Keratinocyte (primary cell): Measurements from ENCODE around the gene MOB4. TPM values are rescaled to one million over a fixed set of nuclear protein-coding genes. Genes with fewer than 3 reads are reported as not detected.
"Not testable (repeated sequence)": the region's sequence is repeated elsewhere in the genome, so short reads cannot be mapped to it uniquely, and the experiment has no call there.

Experiments
- DNase-seq: peaks from one replicate; pipeline ENCODE4 v3.0.0-alpha.2; 2011; ENCODE audit warnings: low read depth, missing footprints, low spot score
- FAIRE-seq: peaks from 2 replicates; lab custom pipeline; 2011; peaks lifted over from hg19 to GRCh38; lab: Jason Lieb, UNC
- H2AFZ ChIP-seq: 2 replicates; pipeline ENCODE4 v1.6.0; 2012; ENCODE audit warnings: low read length, control low read depth, inconsistent platforms; ENCODE audit not compliant: control insufficient read depth
- H3K27ac ChIP-seq: 2 replicates; pipeline ENCODE4 v1.5.1; 2011; ENCODE audit warnings: low read length; ENCODE audit not compliant: control insufficient read depth, insufficient read depth
- H3K27me3 ChIP-seq: 3 replicates; pipeline ENCODE4 v1.6.0; 2011; ENCODE audit warnings: low read length; ENCODE audit not compliant: control insufficient read depth, insufficient read depth; ENCODE audit errors: extremely low read depth
- H3K36me3 ChIP-seq, 2 experiments: 2 replicates in 1 of 2; 3 replicates in 1 of 2; pipeline ENCODE4 v1.5.1; 2011; ENCODE audit warnings: low read length in 2 of 2, mild to moderate bottlenecking in 1 of 2; ENCODE audit not compliant: control insufficient read depth in 2 of 2, insufficient read depth in 2 of 2; ENCODE audit errors: extremely low read depth in 1 of 2
- H3K4me1 ChIP-seq: 3 replicates; pipeline ENCODE4 v1.5.1; 2011; ENCODE audit warnings: low read length; ENCODE audit not compliant: control insufficient read depth, insufficient read depth; ENCODE audit errors: extremely low read depth
- H3K4me2 ChIP-seq: 3 replicates; pipeline ENCODE4 v1.6.0; 2011; ENCODE audit warnings: low read depth, low read length; ENCODE audit not compliant: control insufficient read depth, insufficient read depth; ENCODE audit errors: extremely low read depth
- H3K4me3 ChIP-seq, 3 experiments: fragments of 200-600 bp in 1 of 3; sonication (generic) in 1 of 3; 2 replicates in 2 of 3; 3 replicates in 1 of 3; pipeline ENCODE4 v1.5.1; 2011 to 2016; ENCODE audit warnings: low read length in 3 of 3, mild to moderate bottlenecking in 3 of 3, control low read depth in 2 of 3, inconsistent platforms in 1 of 3, low read depth in 1 of 3, mixed read lengths in 1 of 3, mixed run types in 1 of 3, moderate library complexity in 1 of 3; ENCODE audit not compliant: control insufficient read depth in 2 of 3, insufficient read depth in 2 of 3; ENCODE audit errors: extremely low read depth in 1 of 3
- H3K79me2 ChIP-seq: 2 replicates; pipeline ENCODE4 v1.6.0; 2012; ENCODE audit warnings: low read length; ENCODE audit not compliant: control insufficient read depth, insufficient read depth
- H3K9ac ChIP-seq: 3 replicates; pipeline ENCODE4 v1.6.0; 2011; ENCODE audit warnings: low read length; ENCODE audit not compliant: control insufficient read depth, insufficient read depth; ENCODE audit errors: extremely low read depth
- H3K9me1 ChIP-seq: 3 replicates; pipeline ENCODE4 v1.6.0; 2011; ENCODE audit warnings: low read length; ENCODE audit not compliant: control insufficient read depth, insufficient read depth; ENCODE audit errors: extremely low read depth
- H3K9me3 ChIP-seq: 2 replicates; pipeline ENCODE4 v1.5.1; 2012; ENCODE audit warnings: low read depth, low read length; ENCODE audit not compliant: control insufficient read depth
- H4K20me1 ChIP-seq: 3 replicates; pipeline ENCODE4 v1.6.0; 2011; ENCODE audit warnings: low read length; ENCODE audit not compliant: control insufficient read depth, insufficient read depth; ENCODE audit errors: extremely low read depth
- EZH2 ChIP-seq: IDR thresholded peaks from one replicate; pipeline ENCODE4 v1.6.1; 2012; ENCODE audit warnings: inconsistent platforms, mild to moderate bottlenecking, low read length, moderate library complexity
- dilution Hi-C: fragments of 300-500 bp; cut with MboI; formaldehyde crosslinking; loops from one replicate; pipeline ENCODE4 v1.7.0; 2020; ENCODE audit warnings: low sequenced_read_pairs; ENCODE audit not compliant: extremely low pct_ligation_motif_present
- polyA plus RNA-seq, 5 experiments: library from polyadenylated mRNA; depleted of rRNA in 3 of 5; stranded (reverse) in 3 of 5; stranded (forward) in 1 of 5; unstranded in 1 of 5; fragments of >200 nt; gene quantifications; 1 replicate in 1 of 5; 2 replicates in 3 of 5; 3 replicates in 1 of 5; pipeline versions ENCODE4 v1.2.1 to v1.2.3, GENCODE V29; 2011 to 2012; ENCODE audit warnings: missing spikeins in 2 of 5, low read depth in 1 of 5, low replicate concordance in 1 of 5
- TF ChIP-seq, protein P1 (sequence below), 3 experiments: IDR thresholded peaks in 1 of 3; conservative IDR thresholded peaks in 1 of 3; optimal IDR thresholded peaks in 1 of 3; 2 replicates in 2 of 3; 3 replicates in 1 of 3; pipeline versions ENCODE3 to v1.5.1; 2011; ENCODE audit warnings: low read length in 3 of 3, mild to moderate bottlenecking in 3 of 3, moderate library complexity in 2 of 3, control low read depth in 1 of 3, inconsistent platforms in 1 of 3; ENCODE audit not compliant: insufficient read depth in 2 of 3; ENCODE audit errors: extremely low read depth in 1 of 3

The MOB4 gene
- polyA plus RNA-seq, 1 donor (not counting 4 experiments of a cell fraction or from before 2014, with no cell fraction given) = 53.6 TPM

DNA sequence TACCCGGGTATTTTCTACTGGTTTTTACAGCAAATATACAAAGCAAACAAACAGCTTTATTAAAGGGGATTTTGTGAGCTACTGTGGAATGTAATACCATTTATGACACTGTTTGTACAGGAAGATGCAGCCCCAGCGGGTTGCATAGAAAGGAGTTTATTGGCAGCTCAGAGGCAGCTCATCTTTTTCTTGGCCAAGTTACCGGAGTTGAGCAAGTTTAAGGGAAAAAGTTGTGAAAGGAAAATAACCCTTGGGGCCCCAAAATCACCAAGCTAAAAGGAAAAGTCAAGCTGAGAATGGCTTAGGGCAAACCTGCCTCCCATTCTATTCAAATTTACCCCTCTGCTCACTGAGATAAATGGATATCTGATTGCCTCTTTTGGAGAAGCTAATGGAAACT is 60.8 kb downstream of the MOB4 start:
- Histone ChIP-seq H3K9me3 (peaks cover 4% of the 10 kb centered on the region), H3K27ac (no peak overlapping the region), H3K4me1 (no peaks in the 10 kb centered on the region), H3K4me3 (no peak overlapping the region), H2AFZ (no peak overlapping the region), H3K79me2 (no peaks in the 10 kb centered on the region), H3K9ac (no peak overlapping the region), H3K27me3 (no peaks in the 10 kb centered on the region), H3K4me2 (no peak overlapping the region), H3K36me3 (peaks cover 0 to 4% of the 10 kb centered on the region in 2 experiments), H4K20me1 (no peaks in the 10 kb centered on the region), H3K9me1 (no peaks in the 10 kb centered on the region)
- TF ChIP-seq, protein P1, sequence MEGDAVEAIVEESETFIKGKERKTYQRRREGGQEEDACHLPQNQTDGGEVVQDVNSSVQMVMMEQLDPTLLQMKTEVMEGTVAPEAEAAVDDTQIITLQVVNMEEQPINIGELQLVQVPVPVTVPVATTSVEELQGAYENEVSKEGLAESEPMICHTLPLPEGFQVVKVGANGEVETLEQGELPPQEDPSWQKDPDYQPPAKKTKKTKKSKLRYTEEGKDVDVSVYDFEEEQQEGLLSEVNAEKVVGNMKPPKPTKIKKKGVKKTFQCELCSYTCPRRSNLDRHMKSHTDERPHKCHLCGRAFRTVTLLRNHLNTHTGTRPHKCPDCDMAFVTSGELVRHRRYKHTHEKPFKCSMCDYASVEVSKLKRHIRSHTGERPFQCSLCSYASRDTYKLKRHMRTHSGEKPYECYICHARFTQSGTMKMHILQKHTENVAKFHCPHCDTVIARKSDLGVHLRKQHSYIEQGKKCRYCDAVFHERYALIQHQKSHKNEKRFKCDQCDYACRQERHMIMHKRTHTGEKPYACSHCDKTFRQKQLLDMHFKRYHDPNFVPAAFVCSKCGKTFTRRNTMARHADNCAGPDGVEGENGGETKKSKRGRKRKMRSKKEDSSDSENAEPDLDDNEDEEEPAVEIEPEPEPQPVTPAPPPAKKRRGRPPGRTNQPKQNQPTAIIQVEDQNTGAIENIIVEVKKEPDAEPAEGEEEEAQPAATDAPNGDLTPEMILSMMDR (optimal IDR thresholded peaks at IDR 0.05 in 1 of 3, IDR thresholded peaks at IDR 0.05 in 1 of 3, conservative IDR thresholded peaks at IDR 0.05 in 1 of 3; ENCODE audit: extremely low read depth in 1 of 3, insufficient read depth in 2 of 3, low read length in 3 of 3) = no peak
- no peak for TF ChIP-seq EZH2
- FAIRE-seq (no peak), DNase-seq (no peak)
- dilution Hi-C loops = no loop called here

GRCh38 chr2:197577446-197577845 is 61.6 kb downstream of the MOB4 start:
- Histone ChIP-seq H3K36me3 (no peaks in the 10 kb centered on the region), H2AFZ (no peak overlapping the region), H3K4me3 (no peak overlapping the region), H3K4me2 (no peak overlapping the region), H3K9ac (no peak overlapping the region), H3K27me3 (no peaks in the 10 kb centered on the region), H3K27ac (no peak overlapping the region), H3K9me1 (no peaks in the 10 kb centered on the region), H4K20me1 (no peaks in the 10 kb centered on the region), H3K79me2 (no peaks in the 10 kb centered on the region), H3K4me1 (no peaks in the 10 kb centered on the region), H3K9me3 (peaks cover 4% of the 10 kb centered on the region)
- dilution Hi-C loops = no loop called here
- no peak for DNase-seq
- no peak for FAIRE-seq
- TF ChIP-seq, protein P1 (optimal IDR thresholded peaks at IDR 0.05 in 1 of 3, IDR thresholded peaks at IDR 0.05 in 1 of 3, conservative IDR thresholded peaks at IDR 0.05 in 1 of 3; ENCODE audit: extremely low read depth in 1 of 3, insufficient read depth in 2 of 3, low read length in 3 of 3) = no peak
- TF ChIP-seq EZH2 = no peak

DNA sequence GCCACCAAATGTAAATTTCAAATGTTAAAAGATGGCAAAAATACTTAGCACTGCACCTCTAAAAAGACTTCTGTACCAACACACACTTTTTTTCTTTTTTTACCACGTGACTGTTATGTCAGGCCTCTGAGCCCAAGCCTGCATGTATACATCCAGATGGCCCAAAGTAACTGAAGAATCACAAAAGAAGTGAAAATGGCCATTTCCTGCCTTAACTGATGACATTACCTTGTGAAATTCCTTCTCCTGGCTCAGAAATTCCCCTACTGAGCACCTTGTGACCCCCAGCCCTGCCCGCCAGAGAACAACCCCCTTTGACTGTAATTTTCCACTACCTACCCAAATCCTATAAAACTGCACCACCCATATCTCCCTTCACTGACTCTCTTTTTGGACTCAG is 62.4 kb downstream of the MOB4 start:
- H3K27me3 ChIP-seq, H2AFZ ChIP-seq, H3K36me3 ChIP-seq, H3K9ac ChIP-seq, dilution Hi-C loops, H3K27ac ChIP-seq, H3K4me2 ChIP-seq, H4K20me1 ChIP-seq, H3K9me3 ChIP-seq, H3K4me1 ChIP-seq, H3K79me2 ChIP-seq, DNase-seq, H3K4me3 ChIP-seq, FAIRE-seq, H3K9me1 ChIP-seq: not testable (repeated sequence)

DNA sequence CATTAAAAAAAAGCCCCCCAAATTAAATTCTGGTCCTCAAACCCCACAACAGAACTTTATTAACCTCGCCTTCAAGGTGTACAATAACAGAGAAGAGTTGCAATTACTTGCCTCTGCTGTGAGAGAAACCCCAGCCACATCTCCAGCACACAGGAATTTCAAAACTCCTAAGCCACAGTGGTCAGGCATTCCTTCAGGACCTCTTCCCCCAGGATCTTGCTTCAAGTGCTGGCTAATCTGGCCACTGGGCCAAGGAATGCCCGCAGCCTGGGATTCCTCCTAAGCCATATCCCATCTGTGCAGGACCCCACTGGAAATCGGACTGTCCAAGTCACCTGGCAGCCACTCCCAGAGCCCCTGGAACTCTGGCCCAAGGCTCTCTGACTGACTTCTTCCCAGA is 64.3 kb downstream of the MOB4 start:
- H3K27me3 ChIP-seq, H2AFZ ChIP-seq, DNase-seq, FAIRE-seq, H3K4me2 ChIP-seq, H3K9me1 ChIP-seq, H4K20me1 ChIP-seq, H3K36me3 ChIP-seq, dilution Hi-C loops, H3K79me2 ChIP-seq, H3K9me3 ChIP-seq, H3K27ac ChIP-seq, H3K9ac ChIP-seq, H3K4me3 ChIP-seq, H3K4me1 ChIP-seq: not testable (repeated sequence)
